ENCODE data around the gene TMEM171. TPM values are rescaled to one million over a fixed set of nuclear protein-coding genes. Genes with fewer than 3 reads are reported as not detected.

Gene TMEM171
- total RNA-seq, 2 donors from 2014 or later: not detected

DNA sequence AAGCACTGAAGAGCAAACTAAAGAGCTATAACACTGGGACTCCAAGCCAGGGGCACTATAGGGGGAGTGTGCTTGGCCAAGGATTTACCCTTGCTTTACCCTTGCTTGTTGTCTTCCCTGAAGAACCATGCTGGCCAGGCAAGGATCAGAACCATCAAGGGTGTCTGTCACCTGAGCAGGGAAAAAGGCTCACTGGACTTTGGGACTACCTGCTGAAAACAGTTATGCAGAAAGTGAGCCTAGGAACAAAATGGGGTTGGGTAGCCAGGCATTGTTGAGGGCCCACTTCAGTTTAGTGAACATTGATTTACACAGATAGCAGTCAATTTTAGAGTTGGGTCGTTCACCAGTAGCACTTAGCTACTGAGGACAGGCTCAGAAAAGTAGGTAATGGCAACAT lies 8.0 kb upstream of the TMEM171 start:
- Mint-ChIP-seq H3K27me3 (peaks cover 46% of the 10 kb centered on the region), H3K27ac (no peak overlapping the region), H3K4me1 (no peaks in the 10 kb centered on the region), H3K4me3 (no peak overlapping the region), H3K36me3 (ENCODE audit: low read depth) (no peaks in the 10 kb centered on the region), H3K9me3 (no peaks in the 10 kb centered on the region)
- no peak for ATAC-seq (replicated peaks)

GRCh38 chr5:73114044-73114688 lies 6.2 kb upstream of the TMEM171 start:
- no peaks in the 10 kb centered on the region for H3K4me1 Mint-ChIP-seq
- no peak overlapping the region for H3K4me3 Mint-ChIP-seq
- peaks cover 44% of the 10 kb centered on the region for H3K27me3 Mint-ChIP-seq
- H3K36me3 Mint-ChIP-seq (ENCODE audit: low read depth): no peaks in the 10 kb centered on the region
- no peaks in the 10 kb centered on the region for H3K9me3 Mint-ChIP-seq
- no peak overlapping the region for H3K27ac Mint-ChIP-seq
- no peak for ATAC-seq (replicated peaks)

DNA sequence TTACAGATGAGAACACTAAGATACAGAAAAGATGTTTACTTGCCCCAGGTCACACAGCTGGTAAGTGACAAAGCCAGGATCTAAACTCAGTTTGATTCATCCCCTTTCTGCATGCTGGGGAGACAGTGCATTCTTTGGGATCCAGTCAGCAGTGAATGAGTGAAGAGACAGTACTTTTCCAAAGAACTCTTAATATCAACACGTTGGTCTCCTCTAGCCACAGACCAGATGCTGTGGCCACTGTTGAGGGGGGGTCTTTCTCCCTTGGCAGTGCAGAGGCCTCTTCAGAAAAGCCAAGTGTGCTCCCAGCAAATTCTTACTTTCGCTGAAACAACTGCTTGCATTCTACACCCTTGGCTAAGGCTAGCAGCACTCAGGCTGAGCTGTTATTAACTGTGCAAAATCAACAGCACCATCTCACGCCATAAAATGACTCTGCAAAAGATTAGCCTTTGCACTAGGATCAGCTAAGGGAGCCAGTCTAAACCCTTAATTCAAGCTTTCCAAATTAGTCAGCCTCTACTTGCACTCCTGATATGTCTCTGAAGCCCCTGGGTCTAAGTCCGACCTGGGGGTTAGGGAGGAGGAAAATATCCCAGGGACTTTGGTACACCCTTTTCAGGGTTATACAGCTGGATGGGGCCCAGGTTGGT lies 4.8 kb upstream of the TMEM171 start:
- Mint-ChIP-seq H3K27ac (no peak overlapping the region), H3K4me1 (peaks cover 5% of the 10 kb centered on the region), H3K27me3 (peaks cover 46% of the 10 kb centered on the region), H3K4me3 (no peak overlapping the region), H3K36me3 (ENCODE audit: low read depth) (no peaks in the 10 kb centered on the region), H3K9me3 (no peaks in the 10 kb centered on the region)
- no peak for ATAC-seq (replicated peaks)

- Mint-ChIP-seq H3K4me1 (peaks cover 5% of the 10 kb centered on the region), H3K27me3 (peaks cover 53% of the 10 kb centered on the region), H3K9me3 (no peaks in the 10 kb centered on the region), H3K4me3 (no peak overlapping the region), H3K36me3 (ENCODE audit: low read depth) (no peaks in the 10 kb centered on the region), H3K27ac (no peak overlapping the region)
- no peak for ATAC-seq (replicated peaks)
Measured at GRCh38 chr5:73116506-73116905, 3.9 kb upstream of the TMEM171 start.

DNA sequence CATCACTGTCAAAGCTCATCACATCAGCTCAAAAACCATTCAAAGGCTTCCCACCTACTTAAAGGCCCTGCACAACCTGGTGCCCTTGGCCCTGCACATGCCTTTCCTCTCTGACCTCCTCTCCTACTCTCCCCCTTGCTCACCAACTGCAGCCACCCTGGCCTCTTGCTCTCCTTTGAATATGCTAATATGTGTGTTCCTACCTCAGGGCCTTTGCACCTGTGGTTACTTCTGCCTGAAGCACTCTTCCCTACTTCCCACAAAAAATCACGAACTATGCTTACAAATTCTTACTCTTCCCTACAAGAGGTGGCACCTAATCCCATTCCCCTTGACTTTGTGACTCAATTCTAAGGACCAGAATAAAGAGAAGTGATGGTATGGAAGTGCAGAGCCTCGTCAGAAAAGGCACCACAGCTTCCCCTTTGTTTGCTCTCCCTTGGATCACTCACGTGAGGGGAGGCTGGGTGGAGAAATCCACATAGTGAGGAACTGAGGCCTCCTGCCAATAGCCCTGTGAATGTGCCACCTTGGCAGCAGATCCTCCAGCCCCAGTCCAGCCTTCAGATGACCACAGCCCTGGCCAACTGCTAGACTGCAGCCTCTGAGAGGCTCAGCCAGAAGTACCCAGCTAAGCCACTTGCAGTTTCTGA lies 3.2 kb upstream of the TMEM171 start:
- H3K36me3 Mint-ChIP-seq (ENCODE audit: low read depth): no peaks in the 10 kb centered on the region
- H3K4me1 Mint-ChIP-seq: peaks cover 5% of the 10 kb centered on the region
- H3K27me3 Mint-ChIP-seq: peaks cover 57% of the 10 kb centered on the region
- H3K27ac Mint-ChIP-seq: no peak overlapping the region
- no peak for ATAC-seq (replicated peaks)
- no peak overlapping the region for H3K4me3 Mint-ChIP-seq
- H3K9me3 Mint-ChIP-seq: no peaks in the 10 kb centered on the region

DNA sequence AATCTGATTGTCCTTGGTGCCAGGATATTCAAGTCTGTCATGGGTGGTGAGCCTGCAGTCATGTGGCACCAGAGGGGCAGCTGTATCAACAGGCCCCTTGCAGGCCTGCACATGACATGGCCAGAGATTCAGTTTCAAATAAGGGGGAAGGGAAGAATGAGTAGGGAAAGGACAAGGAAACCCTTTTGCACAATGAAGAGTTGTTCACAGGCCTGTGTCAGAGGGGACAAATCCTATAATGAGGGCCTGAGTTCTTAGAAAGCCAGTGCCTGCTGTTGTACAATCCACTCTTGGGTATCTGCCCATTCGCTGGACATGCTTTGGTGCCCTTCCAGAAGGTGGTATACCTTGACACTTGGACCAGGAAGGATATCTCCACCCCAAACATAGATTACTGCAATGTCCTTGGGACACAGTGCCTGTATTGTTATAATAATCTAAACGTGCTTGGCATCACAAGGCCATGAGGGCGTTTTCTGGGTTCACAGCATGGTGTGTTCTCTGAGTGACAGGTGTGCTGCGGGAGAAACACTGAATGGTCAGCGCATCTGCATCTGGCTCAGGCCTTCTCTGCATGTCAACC lies 1.9 kb upstream of the TMEM171 start:
- no peak overlapping the region for H3K4me3 Mint-ChIP-seq
- ATAC-seq (replicated peaks): no peak
- no peak overlapping the region for H3K27ac Mint-ChIP-seq
- peaks cover 5% of the 10 kb centered on the region for H3K4me1 Mint-ChIP-seq
- H3K27me3 Mint-ChIP-seq: peaks cover 48% of the 10 kb centered on the region
- H3K36me3 Mint-ChIP-seq (ENCODE audit: low read depth): no peaks in the 10 kb centered on the region
- no peaks in the 10 kb centered on the region for H3K9me3 Mint-ChIP-seq

DNA sequence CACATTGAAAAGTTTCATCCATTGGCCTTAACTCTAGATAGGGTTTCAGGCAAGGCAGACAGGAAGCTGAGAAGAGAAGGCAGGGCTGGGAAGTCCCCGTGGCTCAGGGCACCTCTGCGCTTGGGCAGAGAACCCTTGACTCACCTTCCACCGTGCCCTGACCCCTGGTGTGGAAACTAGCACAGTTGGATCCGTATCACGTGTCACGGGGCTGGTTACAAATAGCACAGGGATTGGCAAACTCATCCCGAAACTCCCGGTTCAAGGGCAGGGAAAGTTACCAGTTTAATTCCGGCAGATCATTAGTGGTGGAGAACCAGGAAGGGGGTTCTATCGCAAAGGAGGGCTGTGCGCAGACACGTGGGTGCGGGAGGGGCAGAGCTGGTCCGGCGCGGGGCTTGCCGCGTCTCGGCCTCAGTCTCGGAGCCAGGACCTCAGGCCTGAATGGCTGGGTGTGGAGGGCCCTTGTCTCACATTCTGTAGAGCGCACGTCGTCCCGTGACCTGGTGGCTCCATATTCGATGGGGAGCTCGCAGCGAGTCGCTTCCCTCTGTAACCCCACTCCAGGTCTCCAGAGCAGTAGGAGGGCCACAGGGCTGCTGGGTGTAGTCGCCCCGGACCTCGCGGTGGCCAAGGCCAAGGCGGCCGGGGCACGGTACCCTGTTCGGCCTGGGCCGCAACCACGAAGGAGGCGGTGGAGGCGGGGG lies 771 bp upstream of the TMEM171 start:
- H3K27ac Mint-ChIP-seq: no peak overlapping the region
- no peaks in the 10 kb centered on the region for H3K36me3 Mint-ChIP-seq (ENCODE audit: low read depth)
- ATAC-seq (replicated peaks): peak; percentile 86
- peaks cover 53% of the 10 kb centered on the region for H3K27me3 Mint-ChIP-seq
- H3K9me3 Mint-ChIP-seq: no peaks in the 10 kb centered on the region
- H3K4me3 Mint-ChIP-seq: peak overlapping the region; percentile 59
- peaks cover 5% of the 10 kb centered on the region for H3K4me1 Mint-ChIP-seq

- no peaks in the 10 kb centered on the region for H3K9me3 Mint-ChIP-seq
- ATAC-seq (replicated peaks): no peak
Measured at GRCh38 chr5:73121119-73121463, 716 bp downstream of the TMEM171 start.

GRCh38 chr5:73122875-73123810 lies 2.8 kb downstream of the TMEM171 start:
- peaks cover 55% of the 10 kb centered on the region for H3K27me3 Mint-ChIP-seq
- no peaks in the 10 kb centered on the region for H3K36me3 Mint-ChIP-seq (ENCODE audit: low read depth)
- H3K4me3 Mint-ChIP-seq: no peak overlapping the region
- H3K4me1 Mint-ChIP-seq: peaks cover 5% of the 10 kb centered on the region
- peak; percentile 37 for ATAC-seq (replicated peaks)
- H3K27ac Mint-ChIP-seq: no peak overlapping the region
- no peaks in the 10 kb centered on the region for H3K9me3 Mint-ChIP-seq

More at GRCh38 chr5:73121119-73121463, 716 bp downstream of the TMEM171 start:
- peaks cover 5% of the 10 kb centered on the region for H3K4me1 Mint-ChIP-seq
- peak overlapping the region; percentile 24 for H3K4me3 Mint-ChIP-seq
- H3K36me3 Mint-ChIP-seq (ENCODE audit: low read depth): no peaks in the 10 kb centered on the region
- no peak overlapping the region for H3K27ac Mint-ChIP-seq
- peaks cover 60% of the 10 kb centered on the region for H3K27me3 Mint-ChIP-seq

- H3K36me3 Mint-ChIP-seq (ENCODE audit: low read depth): no peaks in the 10 kb centered on the region
- no peak overlapping the region for H3K27ac Mint-ChIP-seq
- no peaks in the 10 kb centered on the region for H3K4me1 Mint-ChIP-seq
- no peak for ATAC-seq (replicated peaks)
- H3K9me3 Mint-ChIP-seq: no peaks in the 10 kb centered on the region
- H3K4me3 Mint-ChIP-seq: no peak overlapping the region
- H3K27me3 Mint-ChIP-seq: peaks cover 57% of the 10 kb centered on the region
Measured at GRCh38 chr5:73125289-73125688, 4.9 kb downstream of the TMEM171 start.

- Mint-ChIP-seq H3K27me3 (peaks cover 54% of the 10 kb centered on the region), H3K4me3 (no peak overlapping the region), H3K4me1 (no peaks in the 10 kb centered on the region), H3K36me3 (ENCODE audit: low read depth) (no peaks in the 10 kb centered on the region), H3K27ac (no peak overlapping the region), H3K9me3 (no peaks in the 10 kb centered on the region)
- no peak for ATAC-seq (replicated peaks)
Measured at GRCh38 chr5:73126381-73126780, 6.0 kb downstream of the TMEM171 start.

- ATAC-seq (replicated peaks): no peak
- Mint-ChIP-seq H3K4me3 (no peak overlapping the region), H3K4me1 (no peaks in the 10 kb centered on the region), H3K9me3 (no peaks in the 10 kb centered on the region), H3K27me3 (peaks cover 48% of the 10 kb centered on the region), H3K27ac (no peak overlapping the region), H3K36me3 (ENCODE audit: low read depth) (no peaks in the 10 kb centered on the region)
Measured at GRCh38 chr5:73126957-73127356, 6.6 kb downstream of the TMEM171 start.

DNA sequence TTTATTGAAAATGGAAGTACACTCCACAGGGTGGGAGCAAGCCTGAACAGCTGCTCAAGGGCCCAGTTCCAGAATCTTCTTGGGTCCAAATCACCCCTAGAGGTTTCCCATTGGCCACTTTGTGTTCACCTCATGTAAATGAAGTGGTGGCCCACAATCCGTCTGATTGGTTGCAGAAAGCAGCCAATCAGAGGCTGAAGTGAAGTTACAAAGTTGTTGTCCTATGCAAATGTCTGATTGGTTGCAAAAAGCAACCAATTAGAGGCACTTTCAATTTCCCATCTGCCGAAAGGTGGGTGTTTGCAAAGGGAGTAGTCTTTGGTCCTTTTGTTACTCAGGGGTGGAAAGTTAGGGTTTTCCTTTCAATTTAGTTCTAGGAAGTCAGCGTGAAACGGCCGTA lies 8.8 kb downstream of the TMEM171 start:
- ATAC-seq (replicated peaks): no peak

GRCh38 chr5:73130811-73131210 lies 10.4 kb downstream of the TMEM171 start:
- no peaks in the 10 kb centered on the region for H3K4me1 Mint-ChIP-seq
- ATAC-seq (replicated peaks): no peak
- H3K27me3 Mint-ChIP-seq: peaks cover 44% of the 10 kb centered on the region
- H3K9me3 Mint-ChIP-seq: no peaks in the 10 kb centered on the region
- no peak overlapping the region for H3K4me3 Mint-ChIP-seq
- no peak overlapping the region for H3K27ac Mint-ChIP-seq
- no peaks in the 10 kb centered on the region for H3K36me3 Mint-ChIP-seq (ENCODE audit: low read depth)

More for the DNA sequence above, 8.8 kb downstream of the TMEM171 start:
- no peaks in the 10 kb centered on the region for H3K9me3 Mint-ChIP-seq
- no peak overlapping the region for H3K27ac Mint-ChIP-seq
- no peak overlapping the region for H3K4me3 Mint-ChIP-seq
- H3K36me3 Mint-ChIP-seq (ENCODE audit: low read depth): no peaks in the 10 kb centered on the region
- H3K4me1 Mint-ChIP-seq: no peaks in the 10 kb centered on the region
- H3K27me3 Mint-ChIP-seq: peaks cover 44% of the 10 kb centered on the region

Measured in activated T-helper 17 cell treated with anti-CD3 and anti-CD28 coated beads, Interleukin-2, amount 50 U/mL, for 72 hours (primary cell).